ENCODE measurements around the gene SIM1.

SIM1 gene

GRCh38 chr6:100461278-100461916 lies 3.3 kb downstream of the SIM1 start (continued):
- TF ChIP-seq ZXDB (tag by site-specific recombination; IDR thresholded peaks at IDR 0.05), result peak; percentile 61
- TF ChIP-seq ZNF2 (tag by site-specific recombination; IDR thresholded peaks at IDR 0.05), result peak; percentile 49; the same call in 1 of the 2 replicates
- no peak for TF ChIP-seq ZNF610 (tag by site-specific recombination; IDR thresholded peaks at IDR 0.05; ENCODE audit: borderline replicate concordance)
- no peak for TF ChIP-seq YY1 (tag by site-specific recombination; IDR thresholded peaks at IDR 0.05)
- 0 out of 2 replicates have a peak, but pooled peaks have one; percentile 22 for TF ChIP-seq ZNF660 (tag by site-specific recombination; IDR thresholded peaks at IDR 0.05)
- TF ChIP-seq ZBTB26 (tag by site-specific recombination; optimal IDR thresholded peaks at IDR 0.05), result peak; percentile 14
- TF ChIP-seq HOXA7 (CRISPR knock-in tag; IDR thresholded peaks at IDR 0.05; ENCODE audit: borderline replicate concordance), result no peak
- TF ChIP-seq ZBTB17 (tag by site-specific recombination; IDR thresholded peaks at IDR 0.05), result peak; percentile 71; the same call in 1 of the 2 replicates
- peak; percentile 27; the same call in 1 of the 2 replicates for TF ChIP-seq SP7 (tag by site-specific recombination; IDR thresholded peaks at IDR 0.05)
- TF ChIP-seq ZBTB20 (tag by site-specific recombination; IDR thresholded peaks at IDR 0.05), result peak; percentile 84; the same call in 1 of the 2 replicates
- TF ChIP-seq WT1 (tag by site-specific recombination; IDR thresholded peaks at IDR 0.05), result 0 out of 2 replicates have a peak, but pooled peaks have one; percentile 31
- peak; percentile 83; the same call in 1 of the 2 replicates for TF ChIP-seq ZNF362 (tag by site-specific recombination; IDR thresholded peaks at IDR 0.05)
- peak; percentile 52; the same call in 1 of the 2 replicates for TF ChIP-seq ZIC2 (tag by site-specific recombination; IDR thresholded peaks at IDR 0.05)
- TF ChIP-seq ZNF561 (tag by site-specific recombination; IDR thresholded peaks at IDR 0.05; ENCODE audit: borderline replicate concordance), result peak; percentile 24; the same call in 1 of the 2 replicates
- peak; percentile 25; the same call in 1 of the 2 replicates for TF ChIP-seq SP3 (tag by site-specific recombination; IDR thresholded peaks at IDR 0.05)
- no peak for TF ChIP-seq ZNF629 (tag by site-specific recombination; IDR thresholded peaks at IDR 0.05)
- 0 out of 2 replicates have a peak, but pooled peaks have one; percentile 27 for TF ChIP-seq ZNF449 (tag by site-specific recombination; IDR thresholded peaks at IDR 0.05)
- no peak for TF ChIP-seq ZNF560 (tag by site-specific recombination; IDR thresholded peaks at IDR 0.05; ENCODE audit: borderline replicate concordance)

GRCh38 chr6:100460650-100461204 lies 4.0 kb downstream of the SIM1 start:
- Histone ChIP-seq H3K4me1 (ENCODE audit: control insufficient read depth, insufficient read depth, low read length) (peaks cover 3% of the 10 kb centered on the region), H3K9me3 (ENCODE audit: control insufficient read depth, insufficient read depth, low read depth, low read length) (peaks cover 2% of the 10 kb centered on the region; the same call in 1 of the 2 replicates), H3K36me3 (ENCODE audit: control insufficient read depth in 2 of 2, insufficient read depth in 1 of 2, low read length in 2 of 2) (no peaks in the 10 kb centered on the region), H3K4me3 (ENCODE audit: low read depth, low read length) (peak overlapping the region; percentile 60), H3K27ac (ENCODE audit: extremely low read depth, low read depth, low read length) (no peak overlapping the region; the same call in 1 of the 2 replicates)
- POLR2A ChIA-PET, result interaction anchor here (0.6 to 1.5 kb wide), 4 partner anchors 40 to 196 kb away, joined by 3 to 4 read pairs (median 4); no protein-coding TSS in a partner anchor
- TF ChIP-seq CTCF (tag by site-specific recombination; IDR thresholded peaks at IDR 0.05) (peak; percentile 69), GLI2 (tag by site-specific recombination; IDR thresholded peaks at IDR 0.05; ENCODE audit: borderline replicate concordance, low read depth) (no peak)
- CTCF ChIA-PET, result interaction anchor here (0.5 to 2.1 kb wide), 68 partner anchors 9 to 848 kb away, joined by 3 to 23 read pairs (median 4); no protein-coding TSS in a partner anchor

Data from HEK293 (cell line).